H9 (cell line): ENCODE measurements around the gene SCYGR8. TPM values are rescaled to one million over a fixed set of nuclear protein-coding genes. Genes with fewer than 3 reads are reported as not detected.

Source experiments
- DNase-seq: peaks from one replicate; pipeline ENCODE4 v3.0.0-alpha.2; 2017
- H2AFZ ChIP-seq: one replicate; pipeline ENCODE4 v1.6.1; 2013; ENCODE audit warnings: mild to moderate bottlenecking, low read length, control low read depth, moderate library complexity
- H2AK5ac ChIP-seq: 2 replicates; pipeline ENCODE4 v1.6.1; 2013; ENCODE audit warnings: low read length, control low read depth, mixed read lengths; ENCODE audit not compliant: insufficient read length
- H2BK120ac ChIP-seq: one replicate; pipeline ENCODE4 v1.6.1; 2013; ENCODE audit warnings: low read depth, mild to moderate bottlenecking, low read length, control low read depth, inconsistent platforms; ENCODE audit not compliant: poor library complexity, severe bottlenecking
- H2BK12ac ChIP-seq: 2 replicates; pipeline ENCODE4 v1.6.1; 2013; ENCODE audit warnings: low read length, control low read depth, mixed read lengths, low read depth; ENCODE audit not compliant: insufficient read length
- H2BK15ac ChIP-seq: 2 replicates; pipeline ENCODE4 v1.6.1; 2013; ENCODE audit warnings: low read depth, low read length, control low read depth
- H2BK20ac ChIP-seq: one replicate; pipeline ENCODE4 v1.6.1; 2013; ENCODE audit warnings: low read depth, mild to moderate bottlenecking, low read length, control low read depth, inconsistent platforms; ENCODE audit not compliant: poor library complexity, severe bottlenecking
- H2BK5ac ChIP-seq: 2 replicates; pipeline ENCODE4 v1.6.1; 2013; ENCODE audit warnings: low read length, control low read depth, mixed read lengths; ENCODE audit not compliant: insufficient read length
- H3K14ac ChIP-seq: 2 replicates; pipeline ENCODE4 v1.6.1; 2013; ENCODE audit warnings: low read length, control low read depth; ENCODE audit not compliant: insufficient read depth
- H3K18ac ChIP-seq: 2 replicates; pipeline ENCODE4 v1.6.1; 2013; ENCODE audit warnings: low read depth, mild to moderate bottlenecking, mixed read lengths, low read length, control low read depth; ENCODE audit not compliant: insufficient read length
- H3K23ac ChIP-seq: 2 replicates; pipeline ENCODE4 v1.6.1; 2013; ENCODE audit warnings: low read length, control low read depth, mixed read lengths, low read depth; ENCODE audit not compliant: insufficient read length
- H3K23me2 ChIP-seq: 2 replicates; pipeline ENCODE4 v1.6.1; 2013; ENCODE audit warnings: low read depth, mild to moderate bottlenecking, mixed read lengths, low read length, control low read depth; ENCODE audit not compliant: insufficient read length, poor library complexity, severe bottlenecking
- H3K27ac ChIP-seq: 2 replicates; pipeline ENCODE4 v1.5.1; 2013; ENCODE audit warnings: low read length, control low read depth, mixed read lengths, low read depth; ENCODE audit not compliant: insufficient read length
- H3K27me3 ChIP-seq: 2 replicates; pipeline ENCODE4 v1.6.1; 2013; ENCODE audit warnings: low read length, control low read depth, inconsistent platforms; ENCODE audit not compliant: insufficient read depth
- H3K4ac ChIP-seq: 2 replicates; pipeline ENCODE4 v1.6.1; 2013; ENCODE audit warnings: low read depth, mild to moderate bottlenecking, control low read depth, inconsistent platforms, low read length, moderate library complexity
- H3K4me1 ChIP-seq: 2 replicates; pipeline ENCODE4 v1.6.1; 2013; ENCODE audit warnings: low read length, control low read depth, inconsistent platforms; ENCODE audit not compliant: insufficient read depth
- H3K4me2 ChIP-seq: 2 replicates; pipeline ENCODE4 v1.6.1; 2013; ENCODE audit warnings: low read length, control low read depth, mixed read lengths; ENCODE audit not compliant: insufficient read length, insufficient read depth
- H3K56ac ChIP-seq: 2 replicates; pipeline ENCODE4 v1.6.1; 2013; ENCODE audit warnings: low read depth, mild to moderate bottlenecking, mixed read lengths, low read length, control low read depth; ENCODE audit not compliant: insufficient read length
- H3K79me1 ChIP-seq: 2 replicates; pipeline ENCODE4 v1.6.1; 2013; ENCODE audit warnings: low read depth, mild to moderate bottlenecking, moderate library complexity, low read length, control low read depth, inconsistent platforms; ENCODE audit not compliant: insufficient read depth, poor library complexity, severe bottlenecking
- H3K79me2 ChIP-seq: 2 replicates; pipeline ENCODE4 v1.6.1; 2013; ENCODE audit warnings: low read length, control low read depth, inconsistent platforms; ENCODE audit not compliant: insufficient read depth
- H3K9ac ChIP-seq: 2 replicates; pipeline ENCODE4 v1.6.1; 2013; ENCODE audit warnings: low read length, control low read depth, mixed read lengths; ENCODE audit not compliant: insufficient read length; ENCODE audit errors: extremely low read depth
- H3K9me3 ChIP-seq: one replicate; pipeline ENCODE4 v1.6.1; 2013; ENCODE audit warnings: low read depth, low read length, inconsistent platforms; ENCODE audit not compliant: control insufficient read depth
- H3T11ph ChIP-seq: one replicate; pipeline ENCODE4 v1.6.1; 2013; ENCODE audit warnings: mild to moderate bottlenecking, low read length, control low read depth, inconsistent platforms
- H4K20me1 ChIP-seq: one replicate; pipeline ENCODE4 v1.6.1; 2013; ENCODE audit not compliant: control insufficient read depth, insufficient read length, insufficient read depth
- H4K5ac ChIP-seq: 2 replicates; pipeline ENCODE4 v1.6.1; 2013; ENCODE audit warnings: low read depth, mild to moderate bottlenecking, mixed read lengths, low read length, control low read depth; ENCODE audit not compliant: insufficient read length
- H4K8ac ChIP-seq: replicated peaks from 2 replicates; pipeline ENCODE4 v1.6.1; 2013; ENCODE audit warnings: low read length, control low read depth, mixed read lengths, low read depth; ENCODE audit not compliant: insufficient read length
- H4K91ac ChIP-seq: 2 replicates; pipeline ENCODE4 v1.6.1; 2013; ENCODE audit warnings: low read depth, mild to moderate bottlenecking, moderate library complexity, mixed read lengths, low read length, control low read depth; ENCODE audit not compliant: insufficient read length
- H3K27ac Mint-ChIP-seq, 3 experiments: 2 replicates in 2 of 3; 3 replicates in 1 of 3; pipeline ENCODE4 v1.8.0; 2020 to 2021; ENCODE audit warnings: mixed read lengths in 3 of 3, mild to moderate bottlenecking in 1 of 3, moderate library complexity in 1 of 3
- H3K27me3 Mint-ChIP-seq: 2 replicates; pipeline ENCODE4 v1.8.0; 2021; ENCODE audit warnings: low read depth, mild to moderate bottlenecking, moderate library complexity, mixed read lengths
- H3K36me3 Mint-ChIP-seq, 3 experiments: 2 replicates in 2 of 3; 3 replicates in 1 of 3; pipeline ENCODE4 v1.8.0; 2020 to 2021; ENCODE audit warnings: low read depth in 3 of 3, mixed read lengths in 3 of 3; ENCODE audit not compliant: insufficient read depth in 1 of 3
- H3K4me1 Mint-ChIP-seq, 2 experiments: 2 replicates each; pipeline ENCODE4 v1.8.0; 2020; ENCODE audit warnings: mixed read lengths in 2 of 2
- H3K4me3 Mint-ChIP-seq, 2 experiments: 2 replicates in 1 of 2; 3 replicates in 1 of 2; pipeline ENCODE4 v1.8.0; 2020 to 2021; ENCODE audit warnings: mild to moderate bottlenecking in 2 of 2, mixed read lengths in 2 of 2, moderate library complexity in 1 of 2
- H3K9me3 Mint-ChIP-seq, 2 experiments: 2 replicates in 1 of 2; 3 replicates in 1 of 2; pipeline ENCODE4 v1.8.0; 2020; ENCODE audit warnings: mild to moderate bottlenecking in 2 of 2, mixed read lengths in 2 of 2, moderate library complexity in 1 of 2
- whole genome bisulfite sequencing: extraction: QIAGEN DNeasy Blood & Tissue Kit; methylation state at CpG from one replicate; pipeline ENCODE4 v1.1.7; 2013; ENCODE audit warnings: missing lambda C conversion rate, low lambda C conversion rate, mixed read lengths; ENCODE audit not compliant: insufficient read length; ENCODE audit errors: extremely low coverage; 5-methylcytosine and 5-hydroxymethylcytosine counted together
- total RNA-seq: library from RNA; stranded (reverse); gene quantifications from 2 replicates; pipeline ENCODE4 v1.2.1, GENCODE V29; 2021
- TF ChIP-seq, protein P1 (sequence below): fragments of 200-600 bp; sonication (generic); conservative IDR thresholded peaks from 3 replicates; pipeline ENCODE4 v1.8.0; 2021; ENCODE audit warnings: antibody characterized with exemption, mild to moderate bottlenecking

The SCYGR8 gene
- total RNA-seq, 1 experiment from 2014 or later: not detected

DNA sequence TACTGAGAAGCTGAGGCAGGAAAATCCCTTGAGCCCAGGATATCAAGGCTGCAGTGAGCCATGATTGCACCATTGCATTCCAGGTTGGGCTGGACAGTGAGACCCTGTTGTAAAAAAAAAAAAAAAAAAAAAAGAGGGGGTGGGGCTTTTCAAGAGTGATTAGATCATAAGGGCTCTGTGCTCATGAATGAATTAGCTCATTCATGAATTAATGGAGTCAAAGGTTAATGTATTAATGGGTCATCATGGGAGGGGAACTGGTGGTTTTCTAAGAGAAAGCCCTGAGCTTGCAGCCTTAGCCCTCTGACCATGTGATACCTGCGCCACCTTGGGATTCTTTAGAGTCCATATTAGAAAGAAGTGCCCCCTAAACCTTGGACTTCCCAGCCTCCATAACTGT is 32.4 kb upstream of the SCYGR8 start:
- Histone ChIP-seq H3K56ac (no peak overlapping the region), H2BK5ac (no peak overlapping the region), H3K23ac (no peak overlapping the region), H3K14ac (no peak overlapping the region), H4K8ac (no peak overlapping the region), H3K4me2 (no peak overlapping the region), H3K27me3 (no peaks in the 10 kb centered on the region), H3K9ac (no peak overlapping the region), H2BK15ac (no peak overlapping the region), H2BK120ac (no peak overlapping the region), H3K79me1 (no peaks in the 10 kb centered on the region), H2BK20ac (no peak overlapping the region), H3K9me3 (no peaks in the 10 kb centered on the region), H3K4me1 (no peaks in the 10 kb centered on the region), H3T11ph (no peak overlapping the region), H3K27ac (no peak overlapping the region), H2AK5ac (no peak overlapping the region), H3K4ac (no peak overlapping the region), H3K23me2 (peaks cover 5% of the 10 kb centered on the region), H3K18ac (no peak overlapping the region), H4K5ac (no peak overlapping the region), H4K91ac (no peak overlapping the region), H3K79me2 (no peaks in the 10 kb centered on the region), H2BK12ac (no peak overlapping the region), H2AFZ (no peak overlapping the region), H4K20me1 (no peaks in the 10 kb centered on the region)
- no peak for DNase-seq
- Mint-ChIP-seq H3K9me3 (peaks cover 0 to 3% of the 10 kb centered on the region in 2 experiments; a peak in 3 of 5 replicates), H3K4me3 (no peak overlapping the region), H3K36me3 (peaks cover 0 to 4% (median 0%) of the 10 kb centered on the region in 3 experiments; a peak in 2 of 7 replicates), H3K27me3 (peaks cover 15% of the 10 kb centered on the region), H3K27ac (no peak overlapping the region), H3K4me1 (peaks cover 13 to 20% of the 10 kb centered on the region in 2 experiments)
- no CpG with 5 or more reads among the region's 1 CpG for WGBS
- TF ChIP-seq, protein P1, sequence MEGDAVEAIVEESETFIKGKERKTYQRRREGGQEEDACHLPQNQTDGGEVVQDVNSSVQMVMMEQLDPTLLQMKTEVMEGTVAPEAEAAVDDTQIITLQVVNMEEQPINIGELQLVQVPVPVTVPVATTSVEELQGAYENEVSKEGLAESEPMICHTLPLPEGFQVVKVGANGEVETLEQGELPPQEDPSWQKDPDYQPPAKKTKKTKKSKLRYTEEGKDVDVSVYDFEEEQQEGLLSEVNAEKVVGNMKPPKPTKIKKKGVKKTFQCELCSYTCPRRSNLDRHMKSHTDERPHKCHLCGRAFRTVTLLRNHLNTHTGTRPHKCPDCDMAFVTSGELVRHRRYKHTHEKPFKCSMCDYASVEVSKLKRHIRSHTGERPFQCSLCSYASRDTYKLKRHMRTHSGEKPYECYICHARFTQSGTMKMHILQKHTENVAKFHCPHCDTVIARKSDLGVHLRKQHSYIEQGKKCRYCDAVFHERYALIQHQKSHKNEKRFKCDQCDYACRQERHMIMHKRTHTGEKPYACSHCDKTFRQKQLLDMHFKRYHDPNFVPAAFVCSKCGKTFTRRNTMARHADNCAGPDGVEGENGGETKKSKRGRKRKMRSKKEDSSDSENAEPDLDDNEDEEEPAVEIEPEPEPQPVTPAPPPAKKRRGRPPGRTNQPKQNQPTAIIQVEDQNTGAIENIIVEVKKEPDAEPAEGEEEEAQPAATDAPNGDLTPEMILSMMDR: no peak
